ENCODE results near the gene MAN2B2.

- TF ChIP-seq, protein P1, sequence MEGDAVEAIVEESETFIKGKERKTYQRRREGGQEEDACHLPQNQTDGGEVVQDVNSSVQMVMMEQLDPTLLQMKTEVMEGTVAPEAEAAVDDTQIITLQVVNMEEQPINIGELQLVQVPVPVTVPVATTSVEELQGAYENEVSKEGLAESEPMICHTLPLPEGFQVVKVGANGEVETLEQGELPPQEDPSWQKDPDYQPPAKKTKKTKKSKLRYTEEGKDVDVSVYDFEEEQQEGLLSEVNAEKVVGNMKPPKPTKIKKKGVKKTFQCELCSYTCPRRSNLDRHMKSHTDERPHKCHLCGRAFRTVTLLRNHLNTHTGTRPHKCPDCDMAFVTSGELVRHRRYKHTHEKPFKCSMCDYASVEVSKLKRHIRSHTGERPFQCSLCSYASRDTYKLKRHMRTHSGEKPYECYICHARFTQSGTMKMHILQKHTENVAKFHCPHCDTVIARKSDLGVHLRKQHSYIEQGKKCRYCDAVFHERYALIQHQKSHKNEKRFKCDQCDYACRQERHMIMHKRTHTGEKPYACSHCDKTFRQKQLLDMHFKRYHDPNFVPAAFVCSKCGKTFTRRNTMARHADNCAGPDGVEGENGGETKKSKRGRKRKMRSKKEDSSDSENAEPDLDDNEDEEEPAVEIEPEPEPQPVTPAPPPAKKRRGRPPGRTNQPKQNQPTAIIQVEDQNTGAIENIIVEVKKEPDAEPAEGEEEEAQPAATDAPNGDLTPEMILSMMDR (IDR thresholded peaks at IDR 0.05) = no peak
- TF ChIP-seq POLR2A (IDR thresholded peaks at IDR 0.05) = no peak
Observed at GRCh38 chr4:6647169-6647568, 72.2 kb downstream of the MAN2B2 start.

Data from lower leg skin (tissue), 3 donors.